GM19324 (cell line): ENCODE results near the gene RASL10B.

Experiments
- ATAC-seq: cut with Tn5 transposase; IDR thresholded peaks from one replicate; pipeline ENCODE4 v1.9.1; 2021; ENCODE audit warnings: mild to moderate bottlenecking, moderate library complexity; ENCODE audit not compliant: unreplicated experiment, low FRiP score

RASL10B gene

GRCh38 chr17:35790841-35791240, 59.4 kb downstream of the RASL10B start:
- no peak for ATAC-seq

- ATAC-seq, result no peak
Measured at GRCh38 chr17:35791681-35792350, 60.4 kb downstream of the RASL10B start.
